ENCODE measurements around the gene NKAPL. TPM values are rescaled to one million over a fixed set of nuclear protein-coding genes. Genes with fewer than 3 reads are reported as not detected.
A peak's percentile ranks its signal among the peaks of the same experiment; 100 is the strongest.

NKAPL gene
- total and polyA plus RNA-seq, 2 donors from 2014 or later = 1.2 to 1.7 TPM

DNA sequence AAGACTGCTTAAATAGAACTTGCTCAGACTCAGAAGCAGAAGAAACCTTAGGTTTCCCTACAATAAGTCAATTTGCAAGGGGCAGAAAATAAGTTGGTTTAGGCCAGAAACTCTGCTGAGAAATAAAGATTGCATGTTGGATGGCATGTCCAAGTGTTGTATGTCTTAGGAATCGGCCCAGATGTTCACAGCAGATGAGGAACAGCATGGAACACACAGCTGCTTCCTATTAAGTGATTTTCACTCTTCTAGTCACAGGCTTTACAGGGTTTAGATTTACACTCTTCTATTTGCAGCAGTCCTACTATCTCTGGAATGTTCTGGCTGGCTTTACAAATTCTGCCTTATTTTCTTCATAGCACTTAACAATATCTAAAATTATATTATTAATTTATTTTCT is 10.2 kb upstream of the NKAPL start:
- intact Hi-C loops (cut with DNase I) = no loop called here
- H3K4me1 ChIP-seq (ENCODE audit: control insufficient read depth in 2 of 3, insufficient read depth in 2 of 3, low read depth in 1 of 3, low read length in 3 of 3) = peaks cover 0 to 12% (median 9%) of the 10 kb centered on the region in 3 donors
- TF ChIP-seq, protein P1, sequence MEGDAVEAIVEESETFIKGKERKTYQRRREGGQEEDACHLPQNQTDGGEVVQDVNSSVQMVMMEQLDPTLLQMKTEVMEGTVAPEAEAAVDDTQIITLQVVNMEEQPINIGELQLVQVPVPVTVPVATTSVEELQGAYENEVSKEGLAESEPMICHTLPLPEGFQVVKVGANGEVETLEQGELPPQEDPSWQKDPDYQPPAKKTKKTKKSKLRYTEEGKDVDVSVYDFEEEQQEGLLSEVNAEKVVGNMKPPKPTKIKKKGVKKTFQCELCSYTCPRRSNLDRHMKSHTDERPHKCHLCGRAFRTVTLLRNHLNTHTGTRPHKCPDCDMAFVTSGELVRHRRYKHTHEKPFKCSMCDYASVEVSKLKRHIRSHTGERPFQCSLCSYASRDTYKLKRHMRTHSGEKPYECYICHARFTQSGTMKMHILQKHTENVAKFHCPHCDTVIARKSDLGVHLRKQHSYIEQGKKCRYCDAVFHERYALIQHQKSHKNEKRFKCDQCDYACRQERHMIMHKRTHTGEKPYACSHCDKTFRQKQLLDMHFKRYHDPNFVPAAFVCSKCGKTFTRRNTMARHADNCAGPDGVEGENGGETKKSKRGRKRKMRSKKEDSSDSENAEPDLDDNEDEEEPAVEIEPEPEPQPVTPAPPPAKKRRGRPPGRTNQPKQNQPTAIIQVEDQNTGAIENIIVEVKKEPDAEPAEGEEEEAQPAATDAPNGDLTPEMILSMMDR (IDR thresholded peaks at IDR 0.05; ENCODE audit: borderline replicate concordance, extremely low read depth, insufficient read depth) = no peak
- H3K4me3 ChIP-seq (ENCODE audit: low read length in 3 of 3) = no peak overlapping the region
- no peak overlapping the region for H3K9ac ChIP-seq (ENCODE audit: low read length in 3 of 3)
- DNase-seq (no peak), FAIRE-seq (no peak)
- H3K9me3 ChIP-seq (ENCODE audit: control insufficient read depth in 2 of 3, insufficient read depth in 1 of 3, low read length in 3 of 3) = no peaks in the 10 kb centered on the region
- H3K27me3 ChIP-seq (ENCODE audit: control insufficient read depth, insufficient read depth, low read length) = no peaks in the 10 kb centered on the region
- H3K36me3 ChIP-seq (ENCODE audit: control insufficient read depth in 2 of 3, insufficient read depth in 3 of 3, low read length in 3 of 3) = peaks cover 5 to 21% (median 15%) of the 10 kb centered on the region in 3 donors
- H3K27ac ChIP-seq (ENCODE audit: low read depth in 2 of 2, low read length in 2 of 2) = no peak overlapping the region

DNA sequence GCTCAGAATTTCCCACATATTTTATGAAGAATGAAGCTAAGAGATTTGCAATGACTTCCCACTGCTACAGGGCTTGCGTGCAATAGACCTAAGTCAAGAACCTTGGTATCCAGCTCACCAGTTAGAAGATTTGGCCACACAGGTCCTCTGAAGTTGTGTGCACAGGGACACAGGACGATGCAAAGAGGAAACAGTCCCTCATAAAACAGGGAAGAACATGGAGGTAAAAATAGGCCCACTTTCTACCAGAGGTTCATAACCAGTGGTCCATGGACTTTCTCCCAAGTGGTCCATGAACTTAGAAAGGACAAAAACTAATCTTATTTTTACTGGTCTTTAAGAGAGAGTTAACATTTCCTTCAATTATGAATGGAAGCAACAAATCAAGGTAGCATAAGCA is 8.3 kb upstream of the NKAPL start:
- TF ChIP-seq, protein P1 (IDR thresholded peaks at IDR 0.05; ENCODE audit: borderline replicate concordance, extremely low read depth, insufficient read depth) = no peak
- H3K27ac ChIP-seq (ENCODE audit: low read depth in 2 of 2, low read length in 2 of 2) = no peak overlapping the region
- H3K4me3 ChIP-seq (ENCODE audit: low read length in 3 of 3) = peak overlapping the region; percentile 21 to 99 (median 99)
- H3K9me3 ChIP-seq (ENCODE audit: control insufficient read depth in 2 of 3, insufficient read depth in 1 of 3, low read length in 3 of 3) = no peaks in the 10 kb centered on the region
- DNase-seq (no peak), FAIRE-seq (no peak)
- H3K27me3 ChIP-seq (ENCODE audit: control insufficient read depth, insufficient read depth, low read length) = no peaks in the 10 kb centered on the region
- H3K9ac ChIP-seq (ENCODE audit: low read length in 3 of 3) = no peak overlapping the region
- H3K36me3 ChIP-seq (ENCODE audit: control insufficient read depth in 2 of 3, insufficient read depth in 3 of 3, low read length in 3 of 3) = peaks cover 2 to 8% (median 6%) of the 10 kb centered on the region in 3 donors
- peaks cover 0 to 12% (median 9%) of the 10 kb centered on the region in 3 donors for H3K4me1 ChIP-seq (ENCODE audit: control insufficient read depth in 2 of 3, insufficient read depth in 2 of 3, low read depth in 1 of 3, low read length in 3 of 3)
- intact Hi-C loops (cut with DNase I) = no loop called here

DNA sequence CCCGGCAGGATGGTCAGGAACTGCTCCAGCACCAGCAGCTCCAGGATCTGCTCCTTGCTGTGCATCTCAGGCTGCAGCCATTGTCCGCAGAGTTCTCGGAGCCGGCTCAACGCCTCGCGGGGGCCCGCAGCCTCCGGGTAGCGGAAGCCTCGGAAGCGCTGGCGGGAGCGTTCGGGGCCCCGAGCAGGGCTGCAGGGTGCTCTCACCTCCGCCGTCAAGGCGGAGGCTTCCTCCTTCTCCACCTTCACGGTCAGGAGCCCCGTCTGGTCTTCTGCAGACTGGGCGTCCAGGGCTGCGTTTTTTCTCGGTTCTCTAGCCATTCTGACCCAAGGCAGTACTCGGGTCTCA is 7.5 kb upstream of the NKAPL start:
- H3K9me3 ChIP-seq (ENCODE audit: control insufficient read depth in 2 of 3, insufficient read depth in 1 of 3, low read length in 3 of 3) = no peaks in the 10 kb centered on the region
- DNase-seq (peak in 2 of 5 donors; percentile 47 to 64), FAIRE-seq (no peak)
- no peaks in the 10 kb centered on the region for H3K27me3 ChIP-seq (ENCODE audit: control insufficient read depth, insufficient read depth, low read length)
- intact Hi-C loops (cut with DNase I) = no loop called here
- TF ChIP-seq, protein P1 (IDR thresholded peaks at IDR 0.05; ENCODE audit: borderline replicate concordance, extremely low read depth, insufficient read depth) = no peak
- H3K36me3 ChIP-seq (ENCODE audit: control insufficient read depth in 2 of 3, insufficient read depth in 3 of 3, low read length in 3 of 3) = peaks cover 0 to 5% (median 2%) of the 10 kb centered on the region in 3 donors
- peak overlapping the region; percentile 72 to 91 (median 89) for H3K9ac ChIP-seq (ENCODE audit: low read length in 3 of 3)
- peaks cover 0 to 12% (median 9%) of the 10 kb centered on the region in 3 donors for H3K4me1 ChIP-seq (ENCODE audit: control insufficient read depth in 2 of 3, insufficient read depth in 2 of 3, low read depth in 1 of 3, low read length in 3 of 3)
- peak overlapping the region; percentile 93 to 99 (median 99) for H3K4me3 ChIP-seq (ENCODE audit: low read length in 3 of 3)
- H3K27ac ChIP-seq (ENCODE audit: low read depth in 2 of 2, low read length in 2 of 2) = no peak overlapping the region

Measured in kidney (tissue), 14 donors.